Naive thymus-derived CD8-positive, alpha-beta T cell (primary cell): ENCODE data around the gene STIM2. TPM values are rescaled to one million over a fixed set of nuclear protein-coding genes. Genes with fewer than 3 reads are reported as not detected.
A peak's percentile ranks its signal among the peaks of the same experiment; 100 is the strongest.

ENCODE experiments used
- ATAC-seq, 2 donors: fragments of 150-1000 bp; cut with Tn5 transposase in 1 of 2; sonication (Bioruptor Pico), chemical (Tn5 transposase) in 1 of 2; 1 replicate in 1 of 2; 2 replicates in 1 of 2; pipeline ENCODE4 v1.10.0; 2021; ENCODE audit warnings: mild to moderate bottlenecking in 2 of 2, moderate library complexity in 2 of 2
- POLR2A ChIA-PET: fragments of 350-600 bp; sonication (Branson Sonifier 250); formaldehyde crosslinking; loops from one replicate; lab custom pipeline; 2021; ENCODE audit warnings: antibody characterized with exemption; lab: Charles Lee
- DNase-seq, 10 donors: peaks; one replicate each; pipeline versions ENCODE4 v3.0.0 to v3.0.0-alpha.2; 2020 to 2022
- H3K27ac Mint-ChIP-seq, 10 donors: one replicate each; pipeline ENCODE4 v1.8.0; 2020 to 2022; ENCODE audit warnings: mild to moderate bottlenecking in 10 of 10, mixed read lengths in 10 of 10, moderate library complexity in 4 of 10, inconsistent platforms in 1 of 10
- H3K27me3 Mint-ChIP-seq, 5 donors: one replicate each; pipeline ENCODE4 v1.8.0; 2021 to 2022; ENCODE audit warnings: mixed read lengths in 5 of 5
- H3K36me3 Mint-ChIP-seq, 3 donors: one replicate each; pipeline ENCODE4 v1.8.0; 2020 to 2022; ENCODE audit warnings: mixed read lengths in 3 of 3, mild to moderate bottlenecking in 2 of 3, inconsistent platforms in 1 of 3
- H3K4me1 Mint-ChIP-seq, 4 donors: one replicate each; pipeline ENCODE4 v1.8.0; 2021 to 2022; ENCODE audit warnings: mixed read lengths in 4 of 4
- H3K4me3 Mint-ChIP-seq, 10 donors: one replicate each; pipeline ENCODE4 v1.8.0; 2020 to 2022; ENCODE audit warnings: mild to moderate bottlenecking in 10 of 10, mixed read lengths in 10 of 10, moderate library complexity in 6 of 10, inconsistent platforms in 1 of 10
- H3K9me3 Mint-ChIP-seq, 9 donors: one replicate each; pipeline ENCODE4 v1.8.0; 2020 to 2022; ENCODE audit warnings: mixed read lengths in 9 of 9, mild to moderate bottlenecking in 3 of 9, inconsistent platforms in 1 of 9, moderate library complexity in 1 of 9
- polyA plus RNA-seq, 3 donors: library from polyadenylated mRNA; unstranded; fragments of 300-500 nt; fragmentation: Illumina TruSeq; gene quantifications; one replicate each; pipeline ENCODE4 v1.2.3, GENCODE V29; 2021
- total RNA-seq, 8 experiments: library from RNA in 2 of 8; stranded (reverse) in 2 of 8; gene quantifications; one replicate each; pipeline ENCODE4 v1.2.3 and lab custom pipeline; 2021 to 2026

Gene STIM2
- total and polyA plus RNA-seq, 5 experiments from 2014 or later = 22.2 to 105 (median 35.4) TPM

GRCh38 chr4:27007507-27007906, 146.9 kb downstream of the STIM2 start:
- H3K36me3 Mint-ChIP-seq = peaks cover 0 to 48% (median 0%) of the 10 kb centered on the region in 3 donors
- H3K27ac Mint-ChIP-seq = peak overlapping the region in 7 of 10 donors; percentile 24 to 89 (median 83)
- no peak for DNase-seq
- no peaks in the 10 kb centered on the region for H3K9me3 Mint-ChIP-seq
- no peaks in the 10 kb centered on the region for H3K27me3 Mint-ChIP-seq
- POLR2A ChIA-PET = interaction anchor here (1.0 kb wide), 1 partner anchor 146 kb away, joined by 5 read pairs; the partner anchor contains the start of gene STIM2
- ATAC-seq = no peak
- H3K4me3 Mint-ChIP-seq = no peak overlapping the region
- H3K4me1 Mint-ChIP-seq = peaks cover 8 to 27% (median 21%) of the 10 kb centered on the region in 4 donors

GRCh38 chr4:27008679-27009078, 148.0 kb downstream of the STIM2 start:
- Mint-ChIP-seq H3K27ac (peak overlapping the region in 3 of 10 donors; percentile 39 to 66 (median 48)), H3K9me3 (no peaks in the 10 kb centered on the region), H3K27me3 (no peaks in the 10 kb centered on the region), H3K36me3 (peaks cover 0 to 49% (median 0%) of the 10 kb centered on the region in 3 donors), H3K4me1 (peaks cover 6 to 15% (median 10%) of the 10 kb centered on the region in 4 donors), H3K4me3 (no peak overlapping the region)
- ATAC-seq (no peak), DNase-seq (no peak)
- POLR2A ChIA-PET = no interaction called here

- no peaks in the 10 kb centered on the region for H3K9me3 Mint-ChIP-seq
- H3K27ac Mint-ChIP-seq = peak overlapping the region in 4 of 10 donors; percentile 12 to 62 (median 47)
- peaks cover 0 to 46% (median 0%) of the 10 kb centered on the region in 3 donors for H3K36me3 Mint-ChIP-seq
- no peaks in the 10 kb centered on the region for H3K27me3 Mint-ChIP-seq
- H3K4me1 Mint-ChIP-seq = peaks cover 0 to 9% (median 5%) of the 10 kb centered on the region in 4 donors
- ATAC-seq (no peak), DNase-seq (no peak)
- POLR2A ChIA-PET = interaction anchor here (1.9 kb wide), 1 partner anchor 149 kb away, joined by 7 read pairs; the partner anchor contains the start of gene STIM2
- no peak overlapping the region for H3K4me3 Mint-ChIP-seq
These were observed 148.9 kb downstream of the STIM2 start for GRCh38 chr4:27009539-27009938.

- Mint-ChIP-seq H3K27me3 (no peaks in the 10 kb centered on the region), H3K27ac (peak overlapping the region in 8 of 10 donors; percentile 16 to 90 (median 82)), H3K9me3 (no peaks in the 10 kb centered on the region), H3K36me3 (peaks cover 0 to 46% (median 2%) of the 10 kb centered on the region in 3 donors), H3K4me1 (peaks cover 2 to 15% (median 8%) of the 10 kb centered on the region in 4 donors), H3K4me3 (no peak overlapping the region)
- ATAC-seq (peak; percentile 69 to 75), DNase-seq (peak; percentile 35 to 73 (median 50))
- POLR2A ChIA-PET = interaction anchor here (0.9 to 1.9 kb wide), 2 partner anchors 150 to 550 kb away, joined by 3 to 7 read pairs; partner anchors contain the start of gene STIM2
These were observed 149.8 kb downstream of the STIM2 start for GRCh38 chr4:27010334-27010940.

- H3K27ac Mint-ChIP-seq = no peak overlapping the region
- ATAC-seq = no peak
- H3K4me1 Mint-ChIP-seq = peaks cover 2 to 21% (median 8%) of the 10 kb centered on the region in 4 donors
- H3K9me3 Mint-ChIP-seq = peaks cover 0 to 5% (median 0%) of the 10 kb centered on the region in 9 donors
- no peak overlapping the region for H3K4me3 Mint-ChIP-seq
- POLR2A ChIA-PET = no interaction called here
- no peaks in the 10 kb centered on the region for H3K27me3 Mint-ChIP-seq
- peaks cover 4 to 51% (median 7%) of the 10 kb centered on the region in 3 donors for H3K36me3 Mint-ChIP-seq
- no peak for DNase-seq
These were observed 150.8 kb downstream of the STIM2 start for GRCh38 chr4:27011401-27011800.

- Mint-ChIP-seq H3K4me1 (peaks cover 9 to 36% (median 20%) of the 10 kb centered on the region in 4 donors), H3K9me3 (peaks cover 0 to 5% (median 0%) of the 10 kb centered on the region in 9 donors), H3K36me3 (peaks cover 7 to 53% (median 10%) of the 10 kb centered on the region in 3 donors), H3K27ac (no peak overlapping the region), H3K4me3 (no peak overlapping the region), H3K27me3 (no peaks in the 10 kb centered on the region)
- DNase-seq = no peak
- ATAC-seq = no peak
- POLR2A ChIA-PET = no interaction called here
These were observed 152.4 kb downstream of the STIM2 start for GRCh38 chr4:27013012-27013411.

- no peak overlapping the region for H3K4me3 Mint-ChIP-seq
- peak overlapping the region in 3 of 10 donors; percentile 5 to 39 (median 13) for H3K27ac Mint-ChIP-seq
- H3K27me3 Mint-ChIP-seq = no peaks in the 10 kb centered on the region
- ATAC-seq (no peak), DNase-seq (no peak)
- H3K9me3 Mint-ChIP-seq = peaks cover 0 to 5% (median 0%) of the 10 kb centered on the region in 9 donors
- peaks cover 10 to 37% (median 23%) of the 10 kb centered on the region in 4 donors for H3K4me1 Mint-ChIP-seq
- POLR2A ChIA-PET = no interaction called here
- H3K36me3 Mint-ChIP-seq = peaks cover 7 to 66% (median 15%) of the 10 kb centered on the region in 3 donors
These were observed 155.9 kb downstream of the STIM2 start for GRCh38 chr4:27016551-27016950.

GRCh38 chr4:27017623-27018022, 157.0 kb downstream of the STIM2 start:
- no peak for DNase-seq
- H3K4me1 Mint-ChIP-seq = peaks cover 11 to 37% (median 23%) of the 10 kb centered on the region in 4 donors
- no peaks in the 10 kb centered on the region for H3K27me3 Mint-ChIP-seq
- H3K36me3 Mint-ChIP-seq = peaks cover 7 to 68% (median 18%) of the 10 kb centered on the region in 3 donors
- H3K27ac Mint-ChIP-seq = peak overlapping the region in 4 of 10 donors; percentile 40 to 74 (median 56)
- ATAC-seq = no peak
- H3K4me3 Mint-ChIP-seq = peak overlapping the region in 1 of 10 donors; percentile 20
- POLR2A ChIA-PET = no interaction called here
- peaks cover 0 to 5% (median 0%) of the 10 kb centered on the region in 9 donors for H3K9me3 Mint-ChIP-seq

GRCh38 chr4:27018076-27018475, 157.4 kb downstream of the STIM2 start:
- peaks cover 7 to 68% (median 20%) of the 10 kb centered on the region in 3 donors for H3K36me3 Mint-ChIP-seq
- peak overlapping the region in 5 of 10 donors; percentile 8 to 72 (median 47) for H3K27ac Mint-ChIP-seq
- POLR2A ChIA-PET = no interaction called here
- no peaks in the 10 kb centered on the region for H3K27me3 Mint-ChIP-seq
- H3K9me3 Mint-ChIP-seq = peaks cover 0 to 5% (median 0%) of the 10 kb centered on the region in 9 donors
- ATAC-seq (no peak), DNase-seq (no peak)
- peak overlapping the region in 2 of 10 donors; percentile 6 to 20 for H3K4me3 Mint-ChIP-seq
- H3K4me1 Mint-ChIP-seq = peaks cover 11 to 37% (median 23%) of the 10 kb centered on the region in 4 donors

GRCh38 chr4:27018910-27019309, 158.3 kb downstream of the STIM2 start:
- H3K9me3 Mint-ChIP-seq = peaks cover 0 to 5% (median 0%) of the 10 kb centered on the region in 9 donors
- no peak for DNase-seq
- peaks cover 11 to 37% (median 23%) of the 10 kb centered on the region in 4 donors for H3K4me1 Mint-ChIP-seq
- no peak for ATAC-seq
- peaks cover 7 to 76% (median 24%) of the 10 kb centered on the region in 3 donors for H3K36me3 Mint-ChIP-seq
- H3K4me3 Mint-ChIP-seq = no peak overlapping the region
- POLR2A ChIA-PET = no interaction called here
- H3K27ac Mint-ChIP-seq = no peak overlapping the region
- H3K27me3 Mint-ChIP-seq = no peaks in the 10 kb centered on the region

- Mint-ChIP-seq H3K9me3 (peaks cover 0 to 5% (median 0%) of the 10 kb centered on the region in 9 donors), H3K27me3 (no peaks in the 10 kb centered on the region), H3K4me1 (peaks cover 11 to 32% (median 22%) of the 10 kb centered on the region in 4 donors), H3K4me3 (no peak overlapping the region), H3K27ac (no peak overlapping the region), H3K36me3 (peaks cover 7 to 78% (median 27%) of the 10 kb centered on the region in 3 donors)
- DNase-seq = no peak
- ATAC-seq = no peak
- POLR2A ChIA-PET = no interaction called here
These were observed 159.1 kb downstream of the STIM2 start for GRCh38 chr4:27019766-27020165.

- H3K9me3 Mint-ChIP-seq = peaks cover 0 to 5% (median 0%) of the 10 kb centered on the region in 9 donors
- peaks cover 7 to 79% (median 25%) of the 10 kb centered on the region in 3 donors for H3K36me3 Mint-ChIP-seq
- peaks cover 11 to 28% (median 20%) of the 10 kb centered on the region in 4 donors for H3K4me1 Mint-ChIP-seq
- DNase-seq (no peak), ATAC-seq (no peak)
- POLR2A ChIA-PET = no interaction called here
- no peak overlapping the region for H3K4me3 Mint-ChIP-seq
- peak overlapping the region in 1 of 10 donors; percentile 12 for H3K27ac Mint-ChIP-seq
- no peaks in the 10 kb centered on the region for H3K27me3 Mint-ChIP-seq
These were observed 159.6 kb downstream of the STIM2 start for GRCh38 chr4:27020203-27020602.

- H3K27me3 Mint-ChIP-seq = no peaks in the 10 kb centered on the region
- H3K36me3 Mint-ChIP-seq = peaks cover 7 to 79% (median 24%) of the 10 kb centered on the region in 3 donors
- no peak for ATAC-seq
- H3K27ac Mint-ChIP-seq = peak overlapping the region in 1 of 10 donors; percentile 12
- peaks cover 0 to 5% (median 0%) of the 10 kb centered on the region in 9 donors for H3K9me3 Mint-ChIP-seq
- peaks cover 11 to 27% (median 19%) of the 10 kb centered on the region in 4 donors for H3K4me1 Mint-ChIP-seq
- no peak for DNase-seq
- POLR2A ChIA-PET = no interaction called here
- no peak overlapping the region for H3K4me3 Mint-ChIP-seq
These were observed 160.0 kb downstream of the STIM2 start for GRCh38 chr4:27020603-27021002.
